Measurements from ENCODE around the gene CIZ1.
"Not testable (repeated sequence)": the region's sequence is repeated elsewhere in the genome, so short reads cannot be mapped to it uniquely, and the experiment has no call there.

Gene CIZ1

DNA sequence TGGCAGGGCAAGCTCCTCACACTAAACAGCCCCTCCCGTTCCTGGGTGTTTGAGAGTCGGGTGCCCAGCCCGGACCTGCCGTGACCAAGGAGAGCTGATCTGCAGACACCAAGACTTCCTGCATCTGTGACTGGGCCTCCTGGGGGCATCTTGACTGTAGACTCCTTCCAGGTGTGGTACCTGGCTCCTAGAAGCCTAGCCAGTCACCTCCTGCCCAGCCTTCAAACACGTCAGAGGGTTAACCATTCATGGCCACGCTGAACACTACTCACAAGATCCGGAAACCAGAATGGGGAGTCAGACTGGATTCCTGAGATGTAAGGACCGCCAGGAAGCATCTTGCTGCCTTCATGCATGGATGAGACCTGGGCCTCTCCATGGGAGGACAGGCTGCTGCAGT is 45.8 kb downstream of the CIZ1 start:
- no peak for DNase-seq

DNA sequence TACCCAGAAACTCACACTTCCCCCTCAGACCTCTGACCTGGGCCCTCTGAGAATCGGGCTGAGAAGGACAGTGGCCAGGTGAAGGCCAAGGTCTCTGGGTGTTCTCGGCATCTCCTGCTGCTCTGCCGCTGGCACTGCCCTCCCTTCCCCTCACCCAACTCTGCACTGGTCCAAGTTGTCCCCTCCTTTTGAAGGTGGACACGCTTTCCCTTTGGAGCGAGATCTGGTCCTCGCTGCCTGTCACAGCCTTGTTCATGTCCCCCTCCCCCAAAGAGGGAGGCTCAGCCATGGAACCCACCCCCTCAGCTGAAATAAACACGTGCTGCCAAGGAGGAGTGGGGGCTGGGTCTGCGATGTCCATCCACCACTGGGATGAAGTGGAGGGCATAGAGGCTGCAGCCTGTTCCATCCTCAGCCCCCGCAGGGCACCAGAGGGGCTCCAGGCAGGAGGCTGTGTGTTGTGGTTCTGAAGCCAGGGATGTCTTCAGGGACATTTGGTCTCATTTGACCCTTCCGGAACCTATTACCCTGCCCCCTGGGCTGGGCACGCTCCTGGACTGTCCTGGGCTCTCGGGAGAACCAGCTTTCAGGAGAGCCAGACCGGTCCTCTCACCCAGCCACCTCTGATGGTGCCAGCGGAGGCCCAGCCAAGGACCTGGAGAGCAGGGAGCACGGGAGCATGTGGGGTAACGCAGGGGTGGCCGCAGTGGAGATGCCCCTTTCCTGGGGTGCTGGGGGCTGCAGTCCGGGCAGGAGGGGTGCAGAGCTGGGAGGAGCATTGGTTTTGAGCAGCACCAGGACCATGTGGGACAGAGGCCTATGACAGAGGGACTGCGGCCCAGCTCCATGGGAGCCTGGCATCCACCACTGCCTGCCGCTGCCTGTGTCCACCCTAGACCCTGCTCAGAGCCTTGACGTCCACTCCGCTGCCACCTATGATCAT is 46.9 kb downstream of the CIZ1 start:
- DNase-seq, result no peak

DNA sequence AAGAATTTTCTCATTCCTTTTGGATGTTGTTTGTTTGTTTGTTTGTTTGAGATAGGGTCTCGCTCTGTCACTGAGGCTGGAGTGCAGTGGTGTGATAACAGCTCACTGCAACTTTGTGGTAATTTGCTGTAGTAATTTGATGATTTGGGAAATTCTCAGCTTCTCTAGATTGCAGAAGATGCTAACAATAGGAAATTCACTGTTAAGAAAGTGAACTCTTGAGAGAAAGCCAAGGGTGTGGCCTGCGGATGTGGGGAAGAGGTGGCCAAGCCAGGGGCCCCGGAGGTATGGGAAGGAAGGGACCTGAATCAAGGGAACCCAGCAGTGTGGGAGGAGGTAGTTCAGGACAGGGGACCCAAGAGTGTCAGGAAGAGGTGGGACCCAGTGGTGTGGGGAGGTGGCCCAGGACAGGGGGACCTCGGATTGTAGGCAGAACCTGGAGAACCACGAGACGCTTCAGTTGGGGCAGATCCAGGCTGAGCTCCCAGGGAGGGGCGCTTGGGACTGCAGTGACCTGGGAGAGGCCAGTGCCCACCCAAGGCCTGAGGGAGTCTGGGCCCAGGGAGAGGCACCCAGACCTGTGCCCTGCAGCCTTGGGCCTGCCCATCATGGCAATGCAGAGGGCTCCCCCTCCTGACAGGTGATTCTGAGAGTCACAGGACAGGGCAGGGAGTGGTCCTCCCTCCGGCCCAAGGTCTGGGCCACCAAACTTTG is 47.7 kb downstream of the CIZ1 start:
- DNase-seq, result no peak

DNA sequence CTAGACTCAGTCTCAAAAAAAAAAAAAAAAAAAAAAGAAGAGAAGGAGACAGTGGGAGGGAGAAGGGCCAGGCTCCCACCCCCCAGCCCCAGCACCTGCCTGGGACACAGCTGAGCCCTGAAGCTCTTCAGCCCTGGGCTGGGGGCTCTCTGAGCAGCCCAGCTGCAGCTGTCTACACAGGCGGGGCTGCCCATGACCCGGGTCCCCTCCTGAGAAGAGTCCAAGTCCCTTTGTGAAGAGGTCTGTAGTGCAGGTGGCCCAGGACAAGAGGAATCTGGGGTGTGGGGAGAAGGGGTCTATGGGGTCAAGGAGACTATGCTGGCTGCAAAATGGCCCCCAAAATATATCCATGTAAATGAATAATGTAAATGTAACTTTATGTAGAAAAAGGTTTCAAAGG is 48.8 kb downstream of the CIZ1 start:
- no peak for DNase-seq

DNA sequence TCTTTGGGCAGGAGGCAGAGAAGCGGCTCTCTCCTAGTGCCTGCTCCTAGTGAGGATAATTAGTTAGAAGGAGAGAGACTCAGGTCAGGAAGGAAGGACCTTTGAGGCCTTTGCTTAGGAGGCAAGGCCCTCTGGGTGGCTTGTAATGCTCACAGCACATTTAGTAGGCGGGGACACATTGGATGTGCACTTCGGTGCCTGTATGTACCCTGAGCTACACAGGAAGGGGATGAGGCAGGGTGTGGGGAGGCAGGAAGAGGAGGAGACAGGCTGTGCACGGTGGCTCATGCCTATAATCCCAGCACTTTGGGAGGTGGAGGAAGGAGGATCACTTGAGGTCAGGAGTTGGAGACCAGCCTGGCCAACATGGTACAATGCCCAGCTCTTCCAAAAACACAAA is 49.3 kb downstream of the CIZ1 start:
- no peak for DNase-seq

DNA sequence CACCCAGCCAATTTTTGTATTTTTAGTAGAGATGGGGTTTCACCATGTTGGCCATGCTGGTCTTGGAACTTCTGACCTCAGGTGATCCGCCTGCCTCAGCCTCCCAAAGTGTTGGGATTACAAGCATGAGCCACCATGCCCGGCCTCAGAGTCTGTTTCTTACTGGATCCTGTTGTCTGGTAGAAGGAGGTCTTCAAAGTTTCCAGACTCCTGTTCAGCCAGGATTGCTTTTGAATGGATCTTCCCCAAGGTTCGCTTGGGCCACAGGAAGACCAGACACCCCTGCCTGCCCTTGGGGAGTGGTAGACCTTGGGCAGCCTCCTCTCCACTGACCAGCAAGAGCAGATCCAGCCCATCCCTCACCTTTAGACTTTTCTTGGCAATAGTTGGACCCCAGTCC is 49.8 kb downstream of the CIZ1 start:
- DNase-seq, result no peak

DNA sequence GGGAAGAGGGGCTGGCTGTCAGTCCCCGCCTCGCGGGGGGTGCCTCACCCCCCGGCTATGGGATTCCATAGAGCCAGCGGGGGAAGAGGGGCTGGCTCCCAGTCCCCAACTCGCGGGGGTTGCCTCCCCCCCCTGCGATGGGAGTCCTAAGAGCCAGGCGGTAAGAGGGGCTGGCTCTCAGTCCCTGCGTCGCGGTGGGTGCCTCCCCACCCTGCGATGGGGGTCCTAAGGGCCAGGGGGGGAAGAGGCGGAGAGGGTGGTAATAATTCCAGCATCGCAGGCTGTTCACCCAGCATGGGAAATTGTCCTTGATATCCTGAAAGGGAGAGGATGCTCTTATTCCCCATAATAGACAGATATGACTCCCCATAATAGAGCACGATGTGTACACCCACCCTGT is 51.8 kb downstream of the CIZ1 start:
- no peak for DNase-seq

DNA sequence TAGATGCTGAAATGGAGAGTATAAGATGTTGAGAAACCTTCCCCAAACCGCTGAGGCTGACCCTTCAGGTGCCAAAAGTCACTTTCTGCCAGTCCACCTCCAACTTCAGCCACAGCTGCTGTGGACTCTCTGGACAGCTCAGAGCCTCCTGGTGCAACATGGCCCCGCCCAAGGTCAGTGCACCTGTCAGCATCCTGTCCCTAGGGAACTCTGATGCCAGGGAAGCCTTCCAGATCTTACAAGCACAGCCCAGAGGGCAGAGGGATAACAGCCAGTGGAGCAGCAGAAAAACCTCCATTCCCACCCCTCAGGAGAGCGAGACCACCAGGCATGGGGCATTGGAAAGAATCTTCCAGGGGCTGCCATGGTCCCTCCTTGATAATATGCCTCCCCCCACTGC is 53.4 kb downstream of the CIZ1 start:
- no peak for DNase-seq

DNA sequence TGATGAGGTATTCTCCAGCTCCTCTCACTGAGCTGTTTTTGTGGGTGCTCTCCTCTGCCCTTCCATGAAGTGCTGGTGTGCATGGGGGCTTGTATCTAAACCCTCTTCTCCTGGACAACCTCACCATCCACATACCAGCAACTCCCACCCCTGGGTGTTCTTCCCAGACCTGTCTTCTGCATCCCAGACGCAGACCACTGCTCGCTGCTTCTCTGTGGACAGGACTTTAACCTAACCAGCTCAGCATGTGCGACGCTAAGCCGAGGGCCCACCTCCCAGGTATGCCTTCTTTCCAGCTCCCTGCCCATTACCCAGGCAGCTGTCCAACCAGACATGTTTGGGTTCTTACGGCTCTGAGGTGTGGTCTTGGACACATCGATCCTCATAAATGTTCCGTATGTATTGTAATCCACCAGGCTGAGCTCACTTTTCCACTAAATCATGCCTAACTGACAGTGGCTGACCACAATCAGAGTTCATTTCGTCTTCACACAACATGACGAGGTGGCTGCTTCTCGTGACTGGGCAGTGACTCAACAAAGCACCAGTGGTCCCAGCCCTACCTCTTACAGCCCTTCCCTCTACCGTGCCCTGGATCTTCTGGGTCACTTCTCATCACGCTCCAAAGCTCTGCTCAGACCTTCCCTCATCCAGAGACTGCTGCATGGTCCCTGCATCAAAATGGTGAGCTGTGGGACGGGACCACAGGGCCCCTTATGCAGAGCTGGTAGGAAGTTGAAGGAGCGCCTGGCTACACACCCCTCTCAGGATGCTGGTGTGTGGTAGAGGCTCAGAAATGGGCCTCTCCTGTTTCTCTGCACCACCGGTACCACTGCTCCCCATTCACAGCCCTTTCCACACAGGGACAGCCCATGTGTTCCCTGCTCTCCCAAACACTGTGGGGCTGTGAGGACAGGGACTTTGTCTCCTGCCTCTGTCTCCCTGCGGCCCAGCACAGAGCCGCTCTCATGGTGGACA is 54.3 kb downstream of the CIZ1 start:
- DNase-seq, result no peak

DNA sequence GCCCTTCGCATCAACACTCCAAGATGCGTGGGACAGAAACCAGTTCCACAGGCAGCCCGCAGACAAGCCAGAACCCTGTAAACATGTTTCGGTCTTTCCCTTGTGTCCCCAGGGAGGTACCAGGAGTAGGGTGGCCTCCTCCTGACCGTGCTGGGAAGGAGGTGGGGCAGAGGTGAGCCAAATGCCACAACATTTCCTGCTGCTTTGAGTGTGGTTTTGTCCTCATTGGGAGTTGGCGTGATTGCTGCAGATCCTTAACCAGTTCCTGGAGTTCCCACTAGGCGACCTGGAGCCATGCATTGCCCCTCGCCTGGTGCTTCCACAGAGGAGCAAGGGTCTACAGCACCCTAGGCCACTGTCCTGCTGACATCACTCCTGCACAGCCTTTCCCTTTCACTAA is 55.8 kb downstream of the CIZ1 start:
- DNase-seq, result not testable (repeated sequence)

DNA sequence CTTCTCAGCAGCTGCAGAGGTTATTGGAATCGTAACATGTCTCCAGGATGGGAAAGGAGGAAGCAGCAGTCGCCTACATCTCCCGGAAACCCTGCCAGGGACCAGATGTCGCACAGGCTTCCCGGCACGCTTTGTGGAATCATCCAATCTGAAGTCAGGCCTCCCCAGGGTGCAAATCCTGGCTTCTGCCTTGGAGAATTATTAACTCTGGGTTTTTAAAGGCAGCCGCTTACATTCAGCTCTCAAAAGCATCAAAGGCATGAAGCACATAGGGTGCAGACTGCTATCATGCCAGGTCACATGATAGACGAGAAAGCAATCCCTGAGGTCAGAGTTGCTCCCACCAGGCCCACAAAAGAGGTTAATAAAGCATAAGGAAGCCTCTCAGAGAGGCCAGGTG is 59.2 kb downstream of the CIZ1 start:
- not testable (repeated sequence) for DNase-seq

DNA sequence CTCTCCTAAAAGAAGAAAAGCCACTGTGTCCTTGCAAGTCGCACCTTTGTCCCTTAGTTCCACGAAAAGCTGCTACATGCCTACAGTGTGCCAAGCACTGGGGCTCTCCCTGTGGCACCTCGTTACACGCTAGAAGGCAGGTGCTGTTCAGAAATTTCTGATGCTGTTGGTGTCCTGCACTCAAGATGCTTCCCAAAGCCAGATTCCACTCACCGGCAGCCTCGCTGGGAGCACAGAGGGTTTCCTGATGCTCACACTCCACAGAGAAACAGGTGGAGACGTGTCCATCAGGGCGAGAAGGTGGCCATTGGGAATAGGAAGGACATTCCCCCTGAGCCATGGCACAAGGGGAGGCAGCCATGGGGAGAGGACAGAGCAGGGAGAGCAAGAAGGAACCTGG is 60.0 kb downstream of the CIZ1 start:
- DNase-seq, result not testable (repeated sequence)

DNA sequence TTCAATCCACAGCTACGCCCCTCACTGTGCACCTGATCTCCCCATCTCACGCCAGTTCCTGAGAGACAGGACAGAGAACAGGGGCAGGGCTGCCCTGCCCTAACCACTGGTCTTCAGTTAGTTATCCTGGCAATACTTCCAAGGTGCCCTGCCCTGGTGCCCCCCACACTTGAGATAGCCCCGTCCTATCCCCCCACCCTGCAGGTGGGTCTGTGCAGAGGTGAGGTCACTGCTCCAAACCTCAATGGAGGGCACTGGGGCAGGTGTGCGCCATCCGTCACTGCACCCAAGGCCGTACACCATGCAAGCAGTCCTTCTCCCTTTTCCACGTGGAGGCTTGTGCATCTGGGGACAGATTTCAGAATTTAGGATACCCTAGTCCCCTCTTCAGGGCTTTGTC is 60.7 kb downstream of the CIZ1 start:
- not testable (repeated sequence) for DNase-seq

DNA sequence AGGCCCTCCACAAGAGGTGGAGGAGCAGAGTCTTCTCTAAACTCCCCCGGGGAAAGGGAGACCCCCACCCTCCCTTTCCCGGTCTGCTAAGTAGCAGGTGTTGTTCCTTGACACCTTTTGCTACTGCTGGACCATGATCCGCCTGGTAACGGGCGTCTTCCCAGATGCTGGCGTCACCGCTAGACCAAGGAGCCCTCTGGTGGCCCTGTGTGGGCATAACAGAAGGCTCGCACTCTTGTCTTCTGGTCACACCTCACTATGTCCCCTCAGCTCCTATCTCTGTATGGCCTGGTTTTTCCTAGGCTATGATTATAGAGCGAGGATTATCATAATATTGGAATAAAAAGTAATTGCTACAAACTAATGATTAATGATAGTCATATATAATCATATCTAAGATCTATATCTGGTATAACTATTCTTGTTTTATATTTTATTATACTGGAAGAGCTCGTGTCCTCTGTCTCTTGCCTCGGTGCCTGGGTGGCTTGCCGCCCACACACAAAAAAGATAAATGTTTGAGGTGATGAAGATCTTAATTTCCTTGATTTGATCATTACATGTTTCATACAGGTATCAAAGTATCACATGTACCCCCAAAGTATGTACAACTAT is 61.3 kb downstream of the CIZ1 start:
- not testable (repeated sequence) for DNase-seq

DNA sequence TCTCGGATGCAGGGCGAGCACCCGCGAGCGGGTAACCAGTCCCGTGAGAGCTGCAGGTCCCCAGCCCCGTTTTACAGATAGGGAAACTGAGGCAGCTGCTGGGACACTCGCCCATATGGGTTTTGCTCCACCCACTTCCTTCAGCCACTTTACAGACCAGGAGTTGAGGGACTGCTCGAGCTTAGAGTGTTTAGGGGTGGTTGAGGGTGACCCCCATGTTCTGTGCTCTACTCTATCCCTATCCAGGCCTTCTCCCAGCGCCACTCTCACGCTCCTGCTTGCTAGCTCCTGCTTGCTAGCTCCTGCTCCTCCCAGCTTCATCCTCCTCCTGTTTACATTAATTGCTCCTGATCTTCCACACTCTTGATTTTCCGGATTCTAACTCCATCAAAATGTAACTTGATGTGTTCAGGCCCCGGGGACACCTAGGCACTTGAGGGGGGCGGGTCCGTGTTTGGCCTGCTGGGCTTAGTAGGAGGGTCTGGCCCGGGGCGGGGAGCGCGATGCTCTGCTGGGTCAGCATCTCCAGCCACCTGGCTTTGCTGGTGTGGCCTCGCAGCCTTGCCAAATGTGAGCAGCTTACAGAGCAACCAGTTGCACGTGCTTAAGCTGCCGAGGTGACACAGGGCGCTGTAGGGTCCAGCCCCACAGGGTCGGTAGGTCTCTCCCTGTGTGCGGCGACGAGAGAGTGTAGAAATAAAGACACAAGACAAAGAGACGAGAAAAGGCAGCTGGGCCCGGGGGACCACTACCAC is 62.4 kb downstream of the CIZ1 start:
- DNase-seq, result no peak

DNA sequence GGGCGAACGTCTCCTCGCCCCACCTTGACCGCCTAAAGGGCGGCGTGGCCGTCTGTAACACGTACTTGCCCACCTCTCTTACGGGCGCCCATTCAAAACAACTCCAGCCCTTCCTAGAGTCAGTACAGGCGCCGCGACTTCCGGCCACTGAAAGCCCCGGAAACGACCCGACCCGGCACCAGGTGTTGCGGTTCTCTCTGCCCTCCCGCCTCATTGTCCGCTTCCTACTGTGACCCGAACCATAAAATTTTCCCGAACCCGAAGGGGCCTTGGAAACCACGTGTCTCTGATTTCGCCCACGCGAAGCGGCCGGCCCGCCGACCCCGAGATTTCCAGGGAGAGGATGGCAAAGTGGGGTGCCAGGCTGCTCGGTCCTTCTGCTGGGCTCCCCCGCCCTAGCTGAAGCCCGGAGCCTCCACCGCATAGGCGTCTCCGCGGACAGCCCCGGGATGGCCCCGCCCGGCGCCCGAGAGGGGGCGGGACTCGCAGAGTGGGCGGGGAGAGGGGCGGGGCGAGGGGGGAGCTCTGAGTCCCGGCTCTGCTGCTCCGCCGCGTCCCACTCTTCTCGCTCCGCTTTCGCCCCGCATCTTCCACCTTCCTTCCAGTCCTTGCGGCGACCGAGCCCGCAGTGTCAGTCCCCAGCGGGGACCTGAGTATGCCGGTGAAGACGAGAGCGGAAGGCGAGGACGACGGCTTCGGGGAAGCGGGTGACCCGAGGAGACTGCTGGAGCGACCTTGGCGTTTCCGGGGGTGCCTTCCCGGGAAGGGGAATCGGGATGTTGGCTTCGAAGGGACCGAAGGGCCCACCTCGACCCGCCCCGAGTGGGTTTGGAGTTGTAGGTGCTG is 63.2 kb downstream of the CIZ1 start:
- peak; percentile 81 to 89 (median 83) for DNase-seq

DNA sequence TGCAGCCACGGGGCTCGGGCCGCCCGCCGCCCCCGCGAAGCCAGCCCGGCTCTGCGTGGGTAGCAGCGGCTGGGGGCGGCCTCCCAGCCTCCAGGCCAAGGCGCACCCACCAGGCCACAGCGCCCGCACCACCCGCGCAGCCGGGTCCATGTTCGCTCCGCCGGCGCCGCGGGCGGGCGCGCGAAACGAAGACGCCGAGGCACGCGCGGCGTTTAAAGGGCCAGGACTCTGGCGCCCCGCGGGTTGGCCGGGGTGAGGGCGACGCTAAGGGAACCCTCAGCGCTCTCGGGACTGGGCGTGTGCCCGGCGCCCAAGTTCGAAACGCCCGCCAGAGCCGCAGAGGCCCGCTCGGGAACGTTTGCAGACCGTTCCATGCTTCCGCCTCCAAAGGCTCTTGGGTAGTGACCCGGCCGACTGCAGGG is 63.8 kb downstream of the CIZ1 start, which contains the start of gene PTGES2:
Gene PTGES2 (minus strand): TSS at position 162 of the 422 bp plus-strand sequence. CDS start 12 bp downstream, at position 150.
- peak; percentile 62 to 73 (median 69) for DNase-seq

DNA sequence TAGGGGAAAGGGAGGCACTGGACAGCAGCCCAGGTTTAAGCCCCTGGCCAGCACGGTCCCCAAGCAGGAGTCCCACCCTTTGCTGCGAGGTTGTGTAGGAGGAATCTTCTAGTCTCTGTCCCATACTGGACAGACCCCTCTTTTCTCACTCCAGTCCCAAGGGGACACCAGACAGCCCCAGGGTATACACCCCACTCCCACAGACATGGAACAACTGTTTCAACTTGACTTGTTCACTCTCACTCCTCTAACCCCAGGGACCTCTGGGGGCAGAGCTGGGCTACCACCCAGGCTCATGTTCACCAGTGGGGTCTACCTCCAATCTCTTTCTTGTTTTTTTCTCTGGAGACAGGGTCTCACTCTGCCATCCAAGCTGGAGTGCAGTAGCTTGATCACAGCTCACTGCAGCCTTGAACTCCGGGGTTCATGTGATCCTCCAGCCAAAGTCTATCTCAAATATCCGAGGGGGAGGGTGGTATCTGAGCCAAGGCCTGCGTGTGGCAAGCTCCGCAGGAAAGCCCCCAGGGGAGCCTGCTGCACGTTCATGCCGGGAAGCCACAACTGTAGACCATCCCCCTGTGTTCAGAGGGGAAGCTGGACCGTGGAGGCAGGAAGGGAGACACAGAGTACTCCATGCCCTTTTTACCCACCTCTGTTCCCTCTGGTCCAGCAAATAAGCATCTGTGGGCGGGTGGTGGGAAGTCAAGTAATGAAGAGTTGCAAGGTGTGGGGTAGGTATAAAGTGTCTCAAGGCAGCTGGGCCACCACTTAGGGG is 65.6 kb downstream of the CIZ1 start:
- DNase-seq, result no peak

DNA sequence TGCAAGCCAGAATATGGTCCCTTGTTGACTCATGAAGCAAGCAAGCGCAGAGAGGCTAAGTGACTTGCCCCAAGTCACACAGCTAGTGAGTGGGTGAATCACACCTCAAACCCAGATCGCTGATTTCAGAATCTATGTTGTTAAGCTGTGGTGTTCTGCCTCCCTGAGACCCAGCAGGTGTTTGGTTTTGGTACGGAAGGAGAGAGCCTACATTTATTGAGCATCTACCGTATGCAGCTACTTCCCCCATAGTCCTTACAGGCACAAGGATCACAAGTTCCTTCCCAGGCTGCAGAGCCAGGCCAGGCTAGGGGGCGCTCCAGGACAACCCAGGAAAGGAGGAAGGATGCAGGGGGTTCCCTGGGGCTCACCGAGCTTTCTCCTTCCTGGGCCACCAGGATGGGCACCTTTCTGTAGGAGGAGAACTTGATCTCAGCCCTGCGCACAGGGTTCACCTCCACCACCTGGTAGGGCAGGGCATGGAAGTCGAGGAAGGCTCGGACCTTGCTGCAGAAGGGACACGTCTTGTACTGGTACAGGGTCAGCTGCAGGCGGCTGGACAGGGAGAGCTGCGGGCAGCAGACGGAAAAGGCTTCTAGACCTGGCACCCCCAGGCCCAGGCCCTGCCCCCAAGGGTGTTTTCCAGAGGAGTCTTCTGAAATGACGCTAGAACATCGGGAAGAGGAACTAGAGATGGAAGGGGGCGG is 66.3 kb downstream of the CIZ1 start:
- DNase-seq, result no peak
